PC-3 (cell line): Measurements from ENCODE around the gene CRIM1. TPM values are rescaled to one million over a fixed set of nuclear protein-coding genes. Genes with fewer than 3 reads are reported as not detected.

ENCODE experiments used
- ATAC-seq: fragments of 200-7000 bp; cut with Tn5 transposase; 2 replicates; pipeline ENCODE4 v1.9.1; 2020; ENCODE audit warnings: mild to moderate bottlenecking, moderate library complexity
- BruUV-seq: library from RNA; stranded (reverse); fragments of 400-500 nt; replicated peaks from 2 replicates; lab custom pipeline; 2021; lab: Mats Ljungman, UMichigan
- CTCF ChIA-PET: fragments of 300-600 bp; sonication (Branson Sonifier 250); formaldehyde crosslinking; loops from one replicate; lab custom pipeline; 2022; ENCODE audit warnings: antibody characterized with exemption; lab: Charles Lee
- POLR2A ChIA-PET: fragments of 300-600 bp; sonication (Branson Sonifier 250); formaldehyde crosslinking; loops from one replicate; lab custom pipeline; 2022; ENCODE audit warnings: antibody characterized with exemption; ENCODE audit not compliant: unreplicated experiment; lab: Charles Lee
- DNase-seq: peaks from one replicate; pipeline ENCODE4 v3.0.0-alpha.2; 2015
- H2AFZ ChIP-seq: fragments of 300-600 bp; sonication (generic); 2 replicates; pipeline ENCODE4 v1.6.0; 2016; ENCODE audit warnings: antibody characterized with exemption, low read length
- H3F3A ChIP-seq: fragments of 300-600 bp; sonication (generic); one replicate; pipeline ENCODE4 v1.6.0; 2017; ENCODE audit warnings: antibody characterized with exemption, low read length, control low read depth, mild to moderate bottlenecking; ENCODE audit not compliant: unreplicated experiment
- H3K27ac ChIP-seq: fragments of 300-600 bp; sonication (generic); 2 replicates; pipeline ENCODE4 v1.5.1; 2016; ENCODE audit warnings: mild to moderate bottlenecking, low read length
- H3K27me3 ChIP-seq: fragments of 300-600 bp; sonication (generic); 2 replicates; pipeline ENCODE4 v1.6.1; 2016; ENCODE audit warnings: low read length, mixed read lengths
- H3K36me3 ChIP-seq: fragments of 300-600 bp; sonication (generic); 2 replicates; pipeline ENCODE4 v1.6.1; 2016; ENCODE audit warnings: low read depth, mixed run types, low read length, mixed read lengths
- H3K4me1 ChIP-seq: fragments of 300-600 bp; sonication (generic); 2 replicates; pipeline ENCODE4 v1.5.1; 2016; ENCODE audit warnings: low read length; ENCODE audit not compliant: insufficient read depth
- H3K4me2 ChIP-seq: fragments of 300-600 bp; sonication (generic); 2 replicates; pipeline ENCODE4 v1.6.0; 2016; ENCODE audit warnings: low read length
- H3K4me3 ChIP-seq: fragments of 300-600 bp; sonication (generic); 2 replicates; pipeline ENCODE4 v1.5.1; 2016; ENCODE audit warnings: mild to moderate bottlenecking, low read length, mixed read lengths
- H3K79me2 ChIP-seq: fragments of 300-600 bp; sonication (generic); 2 replicates; pipeline ENCODE4 v1.6.1; 2017; ENCODE audit warnings: low read length, mixed read lengths
- H3K9ac ChIP-seq: fragments of 300-600 bp; sonication (generic); 2 replicates; pipeline ENCODE4 v1.6.0; 2016; ENCODE audit warnings: mild to moderate bottlenecking, low read length
- H3K9me2 ChIP-seq: fragments of 300-600 bp; sonication (generic); replicated peaks from 2 replicates; pipeline ENCODE4 v1.6.1; 2016; ENCODE audit warnings: mixed run types, low read length, mixed read lengths
- H3K9me3 ChIP-seq: fragments of 300-600 bp; sonication (generic); 2 replicates; pipeline ENCODE4 v1.6.1; 2016; ENCODE audit warnings: low read length, mixed read lengths
- H4K20me1 ChIP-seq: fragments of 300-600 bp; sonication (generic); 2 replicates; pipeline ENCODE4 v1.6.1; 2016; ENCODE audit warnings: low read length, mixed read lengths
- CTCF ChIP-seq: fragments of 300-600 bp; sonication (generic); conservative IDR thresholded peaks from 2 replicates; pipeline ENCODE4 v1.5.1; 2017; ENCODE audit warnings: antibody characterized with exemption, low read depth, mild to moderate bottlenecking, low read length
- EZH2 ChIP-seq: fragments of 300-600 bp; sonication (generic); IDR thresholded peaks from one replicate; pipeline ENCODE4 v1.6.1; 2017; ENCODE audit warnings: antibody characterized with exemption, mild to moderate bottlenecking, low read length; ENCODE audit not compliant: unreplicated experiment
- EZH2phosphoT487 ChIP-seq: fragments of 300-600 bp; sonication (generic); IDR thresholded peaks from 2 replicates; pipeline ENCODE4 v1.6.1; 2018; ENCODE audit warnings: mild to moderate bottlenecking, antibody characterized with exemption, low read length, borderline replicate concordance
- intact Hi-C: fragments of 100-400 bp; cut with micrococcal nuclease; formaldehyde crosslinking; loops from 2 replicates; pipeline ENCODE4 v1.9.0; 2023
- total RNA-seq: library from RNA; depleted of rRNA; stranded (reverse); fragments of >200 nt; gene quantifications from 2 replicates; pipeline ENCODE4 v1.2.3, GENCODE V29; 2014

Gene CRIM1
- total RNA-seq, 1 experiment from 2014 or later = 70.7 TPM

DNA sequence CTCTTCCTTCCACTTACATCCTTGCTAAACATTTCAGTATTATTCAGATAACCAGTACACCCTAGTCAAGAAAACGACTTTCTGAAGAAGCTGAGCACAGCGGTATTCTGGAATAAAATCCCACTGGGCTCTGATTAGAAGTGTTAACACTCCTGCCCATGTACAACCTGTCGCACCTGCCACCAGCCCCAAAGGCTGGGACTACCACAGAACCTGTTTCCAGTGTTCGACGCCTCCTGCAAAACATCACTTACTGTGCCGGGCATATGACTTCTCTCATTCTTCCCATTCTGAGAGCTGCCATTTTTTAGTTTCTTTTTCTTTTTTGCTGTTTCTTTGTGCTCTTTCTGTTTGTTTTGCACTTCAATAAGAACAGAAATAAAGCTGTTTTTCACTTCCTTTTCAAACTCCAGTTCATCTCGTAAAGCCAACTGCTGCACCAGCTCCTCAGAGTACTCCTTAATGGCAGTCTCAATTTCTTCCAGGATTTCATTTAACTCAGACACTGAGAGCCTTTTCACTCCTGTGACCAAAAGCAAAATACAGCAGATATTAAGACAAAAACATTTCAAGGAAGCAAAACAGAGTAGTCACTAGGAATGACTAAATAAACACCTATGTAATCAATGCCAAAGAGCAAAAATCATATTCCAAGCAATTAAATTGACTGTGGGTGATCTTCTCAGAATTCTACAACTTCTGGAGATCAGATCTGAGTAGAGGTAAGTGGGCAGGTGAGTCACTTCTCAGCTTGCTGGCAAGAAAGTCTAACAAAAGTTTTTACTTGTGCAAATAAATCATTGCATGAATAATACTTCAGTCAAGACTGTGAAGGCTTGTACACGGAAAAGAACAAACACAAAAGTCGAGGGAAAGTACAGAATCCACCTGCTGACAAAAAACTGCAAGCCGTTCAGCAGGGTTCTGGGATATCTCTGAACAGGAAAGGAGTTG lies 223.0 kb downstream of the CRIM1 start:
- peak; percentile 94 for DNase-seq
- peaks cover 72% of the 10 kb centered on the region for H3K36me3 ChIP-seq

DNA sequence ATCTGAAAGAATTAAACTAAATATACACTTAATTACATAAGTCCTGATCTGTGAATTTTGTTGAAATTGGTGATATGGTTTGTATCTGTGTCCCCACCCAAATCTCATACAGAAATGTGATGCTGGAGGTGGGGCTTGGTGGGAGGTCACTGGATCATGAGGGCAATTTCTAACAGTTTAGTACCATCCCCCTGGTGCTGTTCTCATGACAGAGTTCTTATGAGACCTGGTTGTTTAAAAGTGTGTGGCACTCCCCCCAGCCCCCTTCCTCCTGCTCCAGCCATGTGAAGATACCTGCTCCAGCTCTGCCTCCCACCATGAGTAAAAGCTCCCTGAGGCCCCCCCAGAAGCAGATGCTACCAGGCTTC lies 223.7 kb downstream of the CRIM1 start:
- H3F3A ChIP-seq = peaks cover 5% of the 10 kb centered on the region
- no peaks in the 10 kb centered on the region for H3K9me3 ChIP-seq
- peaks cover 68% of the 10 kb centered on the region for H3K36me3 ChIP-seq
- no peak overlapping the region for H3K9ac ChIP-seq
- no peak overlapping the region for H2AFZ ChIP-seq
- ChIA-PET CTCF (interaction anchor here (1.0 kb wide), 1 partner anchor 10 kb away, joined by 4 read pairs; no protein-coding TSS in a partner anchor), POLR2A (interaction anchor here (0.7 kb wide), 1 partner anchor 46 kb away, joined by 5 read pairs; no protein-coding TSS in a partner anchor)
- H4K20me1 ChIP-seq = no peaks in the 10 kb centered on the region
- no peaks in the 10 kb centered on the region for H3K9me2 ChIP-seq
- no peaks in the 10 kb centered on the region for H3K27me3 ChIP-seq
- peak overlapping the region; percentile 76 for H3K27ac ChIP-seq
- 0 out of 2 replicates have a peak overlapping the region, but pooled peaks have one; percentile 3 for H3K4me3 ChIP-seq
- peaks cover 27% of the 10 kb centered on the region for H3K4me1 ChIP-seq
- peak overlapping the region; percentile 75 for H3K4me2 ChIP-seq
- TSS peak; percentile 20 for BruUV-seq
- peak; percentile 41 for ATAC-seq
- TF ChIP-seq EZH2 = no peak
- TF ChIP-seq EZH2phosphoT487 = no peak
- TF ChIP-seq CTCF = no peak
- DNase-seq = no peak
- intact Hi-C loops = loop anchor here (1.0 to 10.0 kb wide), 3 partner anchors 18 to 206 kb away; no protein-coding TSS in a partner anchor
- peaks cover 47% of the 10 kb centered on the region for H3K79me2 ChIP-seq

More for the DNA sequence above, 223.0 kb downstream of the CRIM1 start:
- ATAC-seq = peak; percentile 82
- TSS peak; percentile 76 for BruUV-seq
- Histone ChIP-seq H3K27ac (peak overlapping the region; percentile 76), H3K9me2 (no peaks in the 10 kb centered on the region), H3K4me1 (peaks cover 30% of the 10 kb centered on the region), H3F3A (peaks cover 5% of the 10 kb centered on the region), H3K79me2 (peaks cover 50% of the 10 kb centered on the region), H3K9me3 (no peaks in the 10 kb centered on the region), H3K4me2 (peak overlapping the region; percentile 75), H2AFZ (no peak overlapping the region), H3K4me3 (peak overlapping the region; percentile 60), H4K20me1 (no peaks in the 10 kb centered on the region), H3K27me3 (no peaks in the 10 kb centered on the region), H3K9ac (peak overlapping the region; percentile 54)
- ChIA-PET POLR2A (interaction anchor here (0.6 to 0.9 kb wide), 4 partner anchors 10 to 54 kb away, joined by 4 to 5 read pairs (median 5); no protein-coding TSS in a partner anchor), CTCF (interaction anchor here (1.0 kb wide), 1 partner anchor 10 kb away, joined by 4 read pairs; no protein-coding TSS in a partner anchor)
- TF ChIP-seq EZH2 (no peak), CTCF (peak; percentile 23; the same call in 1 of the 2 replicates), EZH2phosphoT487 (no peak)
- intact Hi-C loops = loop anchor here (1.0 to 10.0 kb wide), 4 partner anchors 10 to 206 kb away; no protein-coding TSS in a partner anchor
